ENCODE measurements around the gene TM7SF3.

Gene TM7SF3

DNA sequence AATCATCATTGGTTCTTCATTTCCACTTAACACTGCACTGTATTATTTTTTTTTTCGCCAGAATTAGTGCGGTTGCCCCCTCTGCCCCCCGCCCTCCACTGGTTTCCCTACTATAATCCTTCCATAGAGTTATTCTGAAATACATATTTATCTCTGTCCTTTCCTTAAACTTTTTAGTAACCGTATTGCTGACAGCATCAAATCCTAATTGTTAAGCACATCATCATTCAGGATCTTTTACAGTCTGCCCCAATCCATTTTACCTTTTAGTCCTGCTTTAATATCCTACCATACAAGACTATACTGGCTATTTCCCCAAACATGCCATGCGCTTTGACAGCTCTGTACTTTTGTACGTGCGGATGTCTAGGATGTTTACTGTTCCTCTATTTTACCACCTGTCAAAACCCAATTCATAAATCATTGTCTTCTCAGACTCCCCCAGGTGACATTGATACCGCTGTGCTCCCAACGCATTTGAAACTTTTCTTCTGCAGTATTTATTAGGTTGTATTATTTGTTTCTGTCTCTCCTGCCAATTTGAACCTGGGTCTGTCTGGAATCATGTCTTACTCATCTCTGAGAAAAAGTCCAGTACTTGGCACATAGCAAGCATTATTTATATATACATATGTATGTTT, 74.9 kb downstream of the TM7SF3 start:
- ATAC-seq (replicated peaks) = no peak
- H3K36me3 Mint-ChIP-seq = peaks cover 14 to 16% of the 10 kb centered on the region in 2 donors
- DNase-seq = no peak

DNA sequence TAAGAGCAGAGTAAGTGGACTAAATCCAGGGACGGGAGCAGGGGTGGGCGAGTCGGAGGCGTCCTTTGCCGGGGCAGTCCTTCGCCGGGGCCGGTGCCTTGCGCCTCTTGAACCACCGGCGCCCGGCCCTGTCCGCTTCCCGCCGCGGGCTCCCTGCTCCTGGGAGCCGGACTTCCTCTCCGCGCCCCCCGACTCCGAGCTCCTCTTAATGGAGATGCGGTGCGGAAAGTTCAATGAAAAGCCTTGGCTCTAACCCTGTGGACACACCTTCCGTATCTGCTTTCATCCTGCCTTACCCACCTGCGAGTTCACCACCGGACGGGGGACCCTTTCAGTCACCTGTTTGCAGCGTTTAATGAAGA, 75.5 kb downstream of the TM7SF3 start:
- H3K9me3 Mint-ChIP-seq = no peaks in the 10 kb centered on the region
- no peak for DNase-seq
- H3K36me3 Mint-ChIP-seq = peaks cover 10% of the 10 kb centered on the region in 2 donors

More for the DNA sequence above, 74.9 kb downstream of the TM7SF3 start:
- Mint-ChIP-seq H3K27ac (peak overlapping the region; percentile 98), H3K9me3 (no peaks in the 10 kb centered on the region), H3K4me3 (peak overlapping the region; percentile 97 to 98), H3K4me1 (peaks cover 23 to 68% of the 10 kb centered on the region in 2 donors), H3K27me3 (no peaks in the 10 kb centered on the region)

DNA sequence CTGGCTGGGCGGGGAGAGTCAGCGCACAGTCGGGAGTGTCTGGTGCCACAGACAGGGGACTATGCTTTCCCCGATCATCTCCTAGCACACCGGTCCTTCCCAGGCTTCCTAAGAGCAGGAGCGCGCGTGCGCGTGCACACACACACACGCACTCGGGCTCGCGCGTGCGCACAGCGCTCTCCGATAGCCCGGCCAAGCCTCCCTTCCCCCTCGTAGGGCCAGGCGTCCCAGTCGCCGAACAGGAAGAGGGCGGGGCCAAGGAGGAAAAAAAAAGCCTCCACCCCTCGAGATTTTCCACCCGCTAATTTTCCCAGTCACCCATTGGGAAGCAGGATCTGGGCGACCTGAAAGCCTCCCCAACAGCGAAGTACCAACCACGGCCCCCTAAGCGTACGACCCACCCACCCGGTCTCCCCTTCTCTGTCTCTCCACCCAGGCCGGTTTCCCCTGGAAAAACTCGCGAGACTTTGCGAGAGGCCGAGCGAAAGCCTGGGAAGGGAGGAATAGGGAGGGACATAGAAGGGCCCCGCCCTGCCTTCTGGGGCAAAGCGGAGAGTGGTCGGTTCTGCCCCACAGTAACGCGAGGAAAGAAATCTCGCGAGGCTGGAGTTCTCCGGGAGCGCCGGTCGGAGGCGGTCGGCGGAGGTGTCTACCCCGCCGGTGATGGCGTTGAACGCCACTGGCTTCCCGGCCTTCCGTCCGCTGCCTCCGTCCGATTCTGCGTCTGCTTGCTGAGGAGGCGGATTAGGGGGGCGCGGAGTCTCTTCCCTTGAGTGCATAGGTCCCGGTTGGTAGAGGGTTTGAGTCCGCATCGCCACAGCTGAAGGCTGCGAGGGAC, 76.1 kb downstream of the TM7SF3 start, which contains the start of the genes FGFR1OP2 and INTS13:
Gene FGFR1OP2 (plus strand): TSS at position 608 of the 838 bp plus-strand sequence. CDS start 15,689 bp downstream, outside the sequence.
Gene INTS13 (minus strand): TSS at position 119 of the 838 bp plus-strand sequence. CDS start 1,178 bp downstream, outside the sequence.
- peaks cover 28 to 67% of the 10 kb centered on the region in 2 donors for H3K4me1 Mint-ChIP-seq
- peak; percentile 98 for DNase-seq
- H3K27ac Mint-ChIP-seq = peak within 1 kb of the TSS; percentile 98
- H3K36me3 Mint-ChIP-seq = peaks cover 14 to 16% of the 10 kb centered on the region in 2 donors
- no peaks in the 10 kb centered on the region for H3K27me3 Mint-ChIP-seq
- no peaks in the 10 kb centered on the region for H3K9me3 Mint-ChIP-seq
- ATAC-seq (replicated peaks) = peak; percentile 94 to 96
- H3K4me3 Mint-ChIP-seq = peak within 1 kb of the TSS; percentile 97 to 98

More for the DNA sequence above, 75.5 kb downstream of the TM7SF3 start:
- Mint-ChIP-seq H3K4me3 (peak overlapping the region; percentile 97 to 98), H3K27ac (peak overlapping the region; percentile 98), H3K4me1 (peaks cover 25 to 66% of the 10 kb centered on the region in 2 donors), H3K27me3 (no peaks in the 10 kb centered on the region)
- peak; percentile 30 to 33 for ATAC-seq (replicated peaks)

DNA sequence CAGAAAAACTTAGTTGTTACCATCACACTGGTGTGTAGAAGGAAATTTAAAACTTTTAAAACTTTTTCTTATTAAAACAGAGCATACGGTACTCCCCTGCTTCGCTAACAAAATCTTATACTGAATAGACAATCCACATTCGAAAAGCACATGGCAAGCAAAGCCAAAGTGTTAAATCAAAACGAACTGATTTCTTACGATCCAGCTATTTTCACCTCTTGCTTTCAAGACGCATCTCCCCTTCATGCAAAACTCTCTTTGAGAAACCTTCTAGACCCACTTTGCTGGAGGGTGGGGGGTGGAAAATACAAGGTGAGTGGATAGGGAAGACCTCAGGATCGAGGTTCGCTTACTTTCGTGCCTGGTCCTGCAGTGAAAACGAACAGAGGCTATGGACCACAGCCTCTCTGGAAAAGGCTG, 76.7 kb downstream of the TM7SF3 start:
- Mint-ChIP-seq H3K9me3 (no peaks in the 10 kb centered on the region), H3K27me3 (no peaks in the 10 kb centered on the region), H3K4me3 (peak overlapping the region; percentile 97 to 98), H3K4me1 (peaks cover 29 to 68% of the 10 kb centered on the region in 2 donors), H3K27ac (peak overlapping the region; percentile 98), H3K36me3 (peaks cover 20 to 22% of the 10 kb centered on the region in 2 donors)
- ATAC-seq (replicated peaks) = no peak
- DNase-seq = no peak

DNA sequence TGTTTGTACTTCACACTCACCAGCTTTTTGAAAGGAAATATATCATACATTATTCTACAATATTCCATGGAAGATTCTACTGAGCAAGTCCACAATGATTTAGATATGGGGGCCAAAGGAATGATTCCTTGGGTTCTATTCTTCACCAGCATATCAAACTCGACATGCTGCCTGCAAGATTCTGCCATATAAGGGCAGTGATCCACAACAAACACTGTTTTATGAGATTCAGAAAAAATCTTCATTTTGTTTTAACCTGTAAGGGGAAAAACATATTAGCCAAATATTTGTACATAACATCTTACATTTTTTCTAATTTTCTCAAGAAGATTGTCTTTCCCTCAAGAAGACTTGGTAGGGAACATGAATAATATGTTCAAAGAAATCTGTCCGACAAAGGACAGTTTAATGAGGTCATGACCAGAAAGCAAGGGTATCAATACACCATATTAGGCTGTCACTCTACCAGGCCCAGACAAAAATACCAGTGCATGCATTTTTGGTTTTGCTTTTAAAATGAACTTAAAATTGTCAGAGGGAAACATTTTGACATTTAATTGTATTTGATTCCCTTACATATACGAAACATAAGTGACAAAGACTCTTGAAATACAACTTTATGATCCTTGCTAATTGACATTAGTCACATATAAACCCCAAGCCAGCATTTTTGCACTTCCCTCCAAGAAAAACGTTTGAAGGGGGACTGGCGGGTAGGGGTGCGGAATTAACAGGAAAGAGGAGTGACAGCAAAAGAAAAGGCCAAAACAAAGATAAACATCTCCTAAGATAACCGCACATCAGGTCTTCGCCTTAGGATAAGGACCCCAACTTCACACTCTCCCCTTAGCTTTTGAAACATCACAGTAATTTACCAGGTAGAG, 77.4 kb downstream of the TM7SF3 start:
- Mint-ChIP-seq H3K27ac (peak overlapping the region; percentile 98), H3K9me3 (no peaks in the 10 kb centered on the region), H3K36me3 (peaks cover 23 to 28% of the 10 kb centered on the region in 2 donors), H3K4me1 (peaks cover 26 to 68% of the 10 kb centered on the region in 2 donors), H3K4me3 (peak overlapping the region; percentile 97 to 98), H3K27me3 (no peaks in the 10 kb centered on the region)
- no peak for DNase-seq
- no peak for ATAC-seq (replicated peaks)

DNA sequence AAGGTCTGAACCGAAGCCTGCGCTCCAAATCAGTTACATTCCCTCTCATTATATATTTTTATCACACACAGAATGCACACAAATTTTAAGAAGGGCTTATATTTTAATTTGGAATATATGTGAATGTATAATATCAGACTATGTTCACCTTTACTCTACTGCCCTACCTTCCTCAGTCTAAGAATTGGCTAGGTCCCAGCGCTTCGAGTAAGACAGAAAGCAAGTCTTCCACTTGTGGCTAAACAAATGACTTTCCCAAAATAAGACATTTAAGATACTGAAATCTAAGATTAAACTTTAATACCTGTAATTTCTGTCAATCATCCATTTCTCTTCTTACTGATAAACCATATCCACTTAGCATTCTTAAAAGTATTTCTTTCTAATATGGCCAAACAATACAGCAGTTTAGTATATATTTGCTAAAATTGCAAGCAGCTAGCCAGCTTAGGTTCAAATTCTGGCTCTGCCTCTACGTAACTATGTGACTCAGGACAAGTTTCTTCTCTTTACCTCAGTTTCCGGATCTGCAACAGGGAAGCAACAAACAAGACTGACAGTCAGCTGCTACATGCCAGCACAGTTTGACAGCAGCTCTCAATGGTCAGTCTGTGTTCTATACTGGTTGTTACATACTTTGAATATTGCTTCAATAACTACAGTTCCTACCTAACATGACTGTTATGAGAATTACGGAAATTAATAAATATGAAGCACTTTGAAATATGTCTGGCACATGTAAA, 78.4 kb downstream of the TM7SF3 start:
- H3K27me3 Mint-ChIP-seq = no peaks in the 10 kb centered on the region
- peak overlapping the region; percentile 33 to 45 for H3K4me3 Mint-ChIP-seq
- H3K4me1 Mint-ChIP-seq = peaks cover 23 to 60% of the 10 kb centered on the region in 2 donors
- no peaks in the 10 kb centered on the region for H3K9me3 Mint-ChIP-seq
- ATAC-seq (replicated peaks) = no peak
- H3K36me3 Mint-ChIP-seq = peaks cover 26 to 31% of the 10 kb centered on the region in 2 donors
- H3K27ac Mint-ChIP-seq = no peak overlapping the region
- DNase-seq = no peak

DNA sequence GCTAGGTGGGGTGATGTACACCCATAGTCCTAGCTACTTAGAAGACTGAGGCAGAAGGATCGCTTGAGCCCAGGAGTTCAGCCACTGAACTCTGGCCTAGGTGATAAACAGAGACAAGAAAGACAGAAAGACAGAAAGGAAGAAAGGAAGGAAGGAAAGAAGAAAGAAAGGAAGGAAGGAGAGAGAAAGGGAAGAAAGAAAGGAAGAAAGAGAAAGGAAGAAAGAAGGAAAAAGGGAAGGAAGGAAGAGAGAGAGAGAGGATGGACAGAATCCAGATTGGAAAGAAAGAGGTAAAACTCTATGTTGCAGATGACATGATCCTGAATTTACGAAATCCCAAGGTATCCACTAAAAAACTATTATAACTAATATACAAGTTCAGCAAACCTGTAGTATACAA, 84.6 kb downstream of the TM7SF3 start:
- H3K27ac Mint-ChIP-seq = no peak overlapping the region

DNA sequence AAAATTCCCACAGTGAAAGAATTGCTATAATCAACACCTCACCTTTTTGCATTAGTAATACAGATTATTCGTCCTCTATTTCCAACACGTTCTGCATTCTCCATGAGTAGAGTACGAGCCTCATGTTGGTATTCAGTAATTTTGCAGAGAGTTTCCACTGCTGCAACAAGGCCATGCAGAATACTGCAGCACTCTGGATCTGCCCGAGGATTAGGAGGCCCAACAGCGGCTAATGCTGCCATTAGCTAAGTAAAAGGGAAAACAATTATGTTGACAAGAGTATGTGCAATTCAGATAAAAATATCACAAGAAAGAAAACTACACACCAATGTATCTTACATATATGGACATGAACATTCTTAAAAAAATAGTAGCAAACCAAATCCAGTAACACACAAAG, 85.5 kb downstream of the TM7SF3 start:
- Mint-ChIP-seq H3K36me3 (peaks cover 22 to 39% of the 10 kb centered on the region in 2 donors), H3K4me3 (no peak overlapping the region)

More for the DNA sequence above, 84.6 kb downstream of the TM7SF3 start:
- H3K4me1 Mint-ChIP-seq = peaks cover 11 to 24% of the 10 kb centered on the region in 2 donors
- peaks cover 25 to 41% of the 10 kb centered on the region in 2 donors for H3K36me3 Mint-ChIP-seq
- ATAC-seq (replicated peaks) = no peak
- no peak overlapping the region for H3K4me3 Mint-ChIP-seq
- H3K27me3 Mint-ChIP-seq = no peaks in the 10 kb centered on the region
- DNase-seq = no peak
- H3K9me3 Mint-ChIP-seq = no peaks in the 10 kb centered on the region

More for the DNA sequence above, 85.5 kb downstream of the TM7SF3 start:
- H3K9me3 Mint-ChIP-seq = no peaks in the 10 kb centered on the region
- H3K4me1 Mint-ChIP-seq = peaks cover 7 to 18% of the 10 kb centered on the region in 2 donors
- H3K27ac Mint-ChIP-seq = no peak overlapping the region
- no peaks in the 10 kb centered on the region for H3K27me3 Mint-ChIP-seq
- DNase-seq (no peak), ATAC-seq (replicated peaks) (no peak)
